HG02678 (cell line): ENCODE data around the gene GRIP2.

Experiments
- ATAC-seq: cut with Tn5 transposase; IDR thresholded peaks from one replicate; pipeline ENCODE4 v1.9.1; 2021; ENCODE audit warnings: mild to moderate bottlenecking, moderate library complexity; ENCODE audit not compliant: unreplicated experiment

Gene GRIP2

GRCh38 chr3:14541646-14542045 lies 1.5 kb upstream of the GRIP2 start:
- ATAC-seq = no peak

- no peak for ATAC-seq
Measured at GRCh38 chr3:14540821-14541385, 761 bp upstream of the GRIP2 start.

DNA sequence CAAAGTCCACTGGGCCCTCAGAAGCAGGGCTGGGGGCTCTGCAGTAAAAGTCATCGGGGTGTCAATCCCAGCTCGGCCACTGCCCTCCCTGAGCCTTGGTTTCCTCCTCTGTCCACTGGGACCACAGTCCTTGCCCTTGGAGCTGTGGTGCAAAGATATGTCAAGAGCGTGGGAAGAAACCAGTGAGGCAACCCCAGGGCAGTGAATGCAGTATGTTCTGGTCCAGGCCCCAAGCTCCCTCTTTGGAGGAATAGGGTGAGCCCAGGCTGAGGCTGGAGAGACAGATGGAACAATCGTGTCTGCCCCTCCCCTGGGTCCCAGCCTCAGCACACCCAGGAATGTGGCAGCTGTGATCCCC lies 779 bp downstream of the GRIP2 start:
- ATAC-seq = no peak

DNA sequence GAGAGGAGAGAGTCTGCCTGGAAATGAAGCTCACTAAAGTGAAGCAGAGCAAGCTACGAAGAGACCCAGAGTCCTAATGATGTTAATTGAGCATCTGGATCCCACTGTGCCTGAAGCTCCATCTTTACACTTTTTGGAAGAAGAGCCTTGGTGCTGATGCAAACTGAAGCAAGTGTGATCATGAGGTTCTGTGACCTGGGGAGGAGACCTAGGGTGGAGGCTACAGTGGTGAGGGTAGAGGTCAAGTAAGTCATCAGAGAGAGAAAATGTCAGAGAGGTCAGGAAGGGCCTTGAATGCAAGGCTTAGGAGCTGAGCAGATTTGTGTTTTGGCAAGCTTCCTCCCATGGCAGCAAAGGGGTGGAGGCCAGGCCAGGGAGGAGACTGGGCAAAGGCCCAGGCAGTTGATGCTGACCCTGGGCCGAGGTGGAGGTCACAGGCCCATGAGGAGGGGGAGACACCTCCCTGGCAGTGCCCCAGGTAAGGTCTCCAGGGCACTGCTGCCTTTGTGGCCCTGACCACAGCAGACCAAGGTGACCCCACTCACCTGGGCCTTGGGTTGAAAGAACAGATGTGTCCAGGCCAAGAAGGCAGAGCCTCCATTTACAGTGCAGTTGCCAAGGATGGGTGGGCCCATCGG lies 1.6 kb downstream of the GRIP2 start:
- no peak for ATAC-seq

DNA sequence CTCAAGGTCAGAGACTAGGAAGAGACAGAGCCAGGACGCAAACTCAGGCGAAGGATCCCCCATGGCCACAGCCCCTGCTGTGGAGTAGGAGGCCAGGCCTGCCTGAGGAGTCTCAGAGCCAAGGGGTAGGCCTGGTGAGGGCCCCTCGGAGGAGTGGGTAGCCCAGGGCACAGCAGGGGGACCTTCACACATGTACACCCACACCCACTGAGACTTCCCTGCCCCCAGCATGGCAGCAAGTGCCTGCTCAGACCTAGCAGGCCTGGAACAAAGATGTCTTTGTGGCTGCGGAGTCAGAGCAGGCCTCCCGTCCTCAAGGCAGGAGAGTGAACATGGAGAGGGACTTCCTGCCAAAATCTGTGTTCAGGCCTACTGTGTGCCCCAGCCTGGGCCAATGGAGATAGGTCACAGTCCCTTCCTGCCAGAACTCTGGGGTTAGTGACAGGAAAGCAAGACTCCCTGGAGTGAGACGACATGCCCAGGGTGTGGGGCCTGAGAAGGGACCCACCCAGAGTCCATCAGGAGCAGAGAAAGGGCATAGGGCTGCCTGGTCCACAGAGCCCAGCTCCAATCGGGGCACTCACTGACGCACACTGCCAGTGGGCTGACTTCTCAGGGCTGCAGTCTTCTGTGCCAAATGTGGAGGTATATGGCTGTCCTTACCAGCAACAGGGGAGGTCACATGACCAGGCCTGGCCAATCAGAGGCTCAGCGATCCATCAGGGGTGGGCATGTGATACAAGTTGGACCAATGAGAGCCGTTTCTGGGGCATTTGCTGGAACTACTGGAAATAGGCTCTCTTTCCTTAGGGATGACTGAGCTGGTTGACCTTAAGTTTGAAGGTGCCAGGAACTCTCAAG lies 2.3 kb downstream of the GRIP2 start:
- ATAC-seq = no peak

GRCh38 chr3:14536837-14537589 lies 3.1 kb downstream of the GRIP2 start:
- ATAC-seq = no peak

DNA sequence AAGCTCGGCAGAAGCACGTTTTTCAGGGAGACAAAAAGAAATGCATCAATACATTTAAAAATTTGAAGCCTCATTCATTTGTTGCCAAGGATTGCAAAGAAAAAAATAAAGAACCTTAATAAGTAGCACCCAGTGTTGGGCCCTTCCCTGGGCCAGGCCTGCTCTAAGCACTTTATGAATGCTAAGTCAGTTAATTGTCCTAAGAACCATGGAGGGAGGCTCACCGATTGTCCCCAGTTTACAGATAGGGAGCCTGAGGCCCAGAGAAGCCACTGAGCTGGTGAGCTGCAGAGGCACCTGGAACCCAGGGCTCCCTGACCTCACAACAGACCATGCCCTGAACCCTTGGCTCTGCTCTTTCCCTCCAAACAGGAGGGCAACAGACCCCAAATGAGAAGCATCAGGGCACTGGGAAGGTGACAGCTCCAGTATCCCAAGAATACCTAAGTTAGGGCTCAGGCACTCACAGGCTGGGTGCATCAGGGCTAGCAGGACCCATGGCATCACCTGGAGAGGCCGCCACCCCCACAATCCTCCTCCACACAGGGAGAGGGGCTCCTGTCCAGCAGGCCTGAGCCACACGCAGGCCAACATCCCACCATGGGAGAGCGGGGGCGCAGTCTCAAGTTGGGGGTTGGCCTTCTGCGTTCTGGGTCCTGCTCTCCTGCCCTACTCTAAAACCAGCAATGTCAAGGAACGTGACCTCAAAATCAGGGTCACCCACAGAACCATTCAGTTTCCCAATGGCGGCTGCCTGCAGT lies 3.9 kb downstream of the GRIP2 start:
- no peak for ATAC-seq

- no peak for ATAC-seq
Measured at GRCh38 chr3:14535616-14536015, 4.5 kb downstream of the GRIP2 start.

GRCh38 chr3:14534516-14535191 lies 5.5 kb downstream of the GRIP2 start:
- ATAC-seq = no peak

DNA sequence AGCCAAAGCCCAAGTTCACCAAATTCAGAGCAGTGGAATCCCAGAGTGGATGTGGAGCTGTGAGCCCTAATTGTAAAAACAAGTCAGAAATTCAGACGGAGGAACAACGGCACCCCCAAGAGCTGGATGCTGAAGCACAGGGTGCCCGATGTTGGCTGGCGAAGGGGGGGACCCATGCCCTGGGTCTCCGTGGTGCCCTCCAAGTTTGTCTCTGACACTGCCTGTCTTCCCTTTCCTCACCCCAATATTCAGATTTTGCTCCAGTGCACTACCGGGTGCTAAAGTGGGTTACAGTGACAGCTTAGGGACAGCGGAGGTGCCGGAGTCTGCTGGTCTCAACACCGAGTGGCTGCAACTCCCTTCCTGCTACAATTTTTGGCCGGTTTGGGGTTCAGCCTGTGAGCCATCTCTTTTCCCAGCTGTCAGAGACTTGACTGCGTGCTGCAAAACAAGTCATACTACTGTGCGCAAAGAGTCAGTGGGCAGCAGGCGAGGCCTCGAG lies 6.6 kb downstream of the GRIP2 start:
- no peak for ATAC-seq

GRCh38 chr3:14532691-14533456 lies 7.3 kb downstream of the GRIP2 start:
- no peak for ATAC-seq

DNA sequence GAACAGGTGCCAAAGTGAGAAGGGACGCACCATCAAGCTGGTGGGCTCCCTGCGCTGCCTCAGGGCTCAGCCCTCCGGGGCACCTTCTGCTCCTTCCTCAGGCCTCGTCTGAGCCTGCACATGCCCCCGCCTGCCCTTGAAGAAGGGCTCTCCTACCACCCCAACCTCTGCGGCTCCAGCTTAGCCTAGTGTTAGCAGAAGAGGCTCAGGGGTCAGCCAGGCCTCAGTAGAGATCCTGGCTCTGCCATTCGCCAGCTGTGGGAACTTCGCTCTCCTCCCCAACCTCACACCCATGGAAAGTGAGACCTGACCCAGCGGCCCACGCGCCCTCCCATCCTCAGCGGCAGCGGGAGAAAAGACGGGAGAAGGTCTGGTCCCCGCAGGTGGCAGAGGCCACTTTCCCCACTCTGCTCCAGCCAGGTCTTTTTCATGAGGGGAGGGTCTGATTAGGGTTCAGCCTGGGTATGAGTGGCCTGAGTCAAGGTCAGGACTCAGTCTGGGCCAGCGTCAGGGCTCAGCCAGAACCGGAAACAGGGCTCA lies 8.2 kb downstream of the GRIP2 start:
- no peak for ATAC-seq

GRCh38 chr3:14528081-14528480 lies 12.1 kb downstream of the GRIP2 start:
- ATAC-seq = no peak

- ATAC-seq = no peak
Measured at GRCh38 chr3:14525685-14526631, 14.2 kb downstream of the GRIP2 start.

GRCh38 chr3:14524920-14525660 lies 15.1 kb downstream of the GRIP2 start:
- no peak for ATAC-seq

- ATAC-seq = no peak
Measured at GRCh38 chr3:14524311-14524711, 15.8 kb downstream of the GRIP2 start.

- no peak for ATAC-seq
Measured at GRCh38 chr3:14523792-14524191, 16.4 kb downstream of the GRIP2 start.
